Endothelial cell of umbilical vein (primary cell): ENCODE measurements around the gene FAM3C. TPM values are rescaled to one million over a fixed set of nuclear protein-coding genes. Genes with fewer than 3 reads are reported as not detected.

Source experiments
- BruUV-seq: library from RNA; stranded (reverse); fragments of 400-500 nt; replicated peaks from 2 replicates; lab custom pipeline; 2021; lab: Mats Ljungman, UMichigan
- CTCF ChIA-PET: fragments of 300-600, 350-600 bp; sonication (Branson Sonifier 250); formaldehyde crosslinking; loops from one replicate; lab custom pipeline; 2021; ENCODE audit warnings: antibody characterized with exemption, inconsistent platforms; lab: Charles Lee
- POLR2A ChIA-PET: fragments of 300-600, 350-600 bp; sonication (Branson Sonifier 250); formaldehyde crosslinking; loops from one replicate; lab custom pipeline; 2021; ENCODE audit warnings: antibody characterized with exemption, inconsistent platforms; lab: Charles Lee
- DNase-seq: peaks from one replicate; pipeline ENCODE4 v3.0.0-alpha.2; 2011; ENCODE audit warnings: low read depth, low spot score
- FAIRE-seq: peaks from 2 replicates; lab custom pipeline; 2011; peaks lifted over from hg19 to GRCh38; lab: Jason Lieb, UNC
- H2AFZ ChIP-seq: 2 replicates; pipeline ENCODE4 v1.6.0; 2012; ENCODE audit warnings: low read depth, low read length, control low read depth, inconsistent platforms
- H3K27ac ChIP-seq: 2 replicates; pipeline ENCODE4 v1.5.1; 2011; ENCODE audit warnings: low read depth, mild to moderate bottlenecking, control low read depth, low read length, moderate library complexity; ENCODE audit not compliant: insufficient read depth
- H3K27me3 ChIP-seq, 2 experiments: 2 replicates each; pipeline versions ENCODE4 v1.6.0 to v1.6.1; 2011; ENCODE audit warnings: low read length in 2 of 2, mixed read lengths in 1 of 2; ENCODE audit not compliant: control insufficient read depth in 2 of 2, insufficient read depth in 2 of 2
- H3K36me3 ChIP-seq, 2 experiments: 2 replicates in 1 of 2; 3 replicates in 1 of 2; pipeline ENCODE4 v1.5.1; 2011; ENCODE audit warnings: low read length in 2 of 2, mild to moderate bottlenecking in 1 of 2, moderate library complexity in 1 of 2; ENCODE audit not compliant: control insufficient read depth in 2 of 2, insufficient read depth in 2 of 2; ENCODE audit errors: extremely low read depth in 1 of 2
- H3K4me1 ChIP-seq: 3 replicates; pipeline ENCODE4 v1.5.1; 2011; ENCODE audit warnings: mild to moderate bottlenecking, low read length; ENCODE audit not compliant: control insufficient read depth, insufficient read depth; ENCODE audit errors: extremely low read depth
- H3K4me2 ChIP-seq: 2 replicates; pipeline ENCODE4 v1.6.1; 2011; ENCODE audit warnings: low read length, control low read depth, mixed read lengths; ENCODE audit not compliant: insufficient read depth
- H3K4me3 ChIP-seq, 3 experiments: fragments of 200-600 bp in 1 of 3; sonication (generic), shearing (Covaris generic) in 1 of 3; replicated peaks in 1 of 3; 2 replicates each; pipeline ENCODE4 v1.5.1; 2011 to 2016; ENCODE audit warnings: control low read depth in 3 of 3, low read length in 3 of 3, mild to moderate bottlenecking in 2 of 3, inconsistent platforms in 1 of 3, low read depth in 1 of 3, moderate library complexity in 1 of 3; ENCODE audit not compliant: insufficient read depth in 1 of 3
- H3K79me2 ChIP-seq: 2 replicates; pipeline ENCODE4 v1.6.0; 2012; ENCODE audit warnings: low read length, inconsistent platforms; ENCODE audit not compliant: control insufficient read depth, insufficient read depth
- H3K9ac ChIP-seq: replicated peaks from 2 replicates; pipeline ENCODE3; 2011; ENCODE audit warnings: low read length, control low read depth; ENCODE audit not compliant: insufficient read depth; ENCODE audit errors: extremely low read depth
- H3K9me1 ChIP-seq: replicated peaks from 3 replicates; pipeline ENCODE4 v1.6.0; 2011; ENCODE audit warnings: mild to moderate bottlenecking, low read length; ENCODE audit not compliant: control insufficient read depth, insufficient read depth; ENCODE audit errors: extremely low read depth
- H3K9me3 ChIP-seq: replicated peaks from 2 replicates; pipeline ENCODE4 v1.5.1; 2012; ENCODE audit warnings: low read length, inconsistent platforms; ENCODE audit not compliant: control insufficient read depth, insufficient read depth
- H4K20me1 ChIP-seq: replicated peaks from 2 replicates; pipeline ENCODE3; 2011; ENCODE audit warnings: mild to moderate bottlenecking, low read length; ENCODE audit not compliant: control insufficient read depth, insufficient read depth; ENCODE audit errors: extremely low read depth
- EZH2 ChIP-seq: IDR thresholded peaks from 2 replicates; pipeline ENCODE4 v1.6.1; 2012; ENCODE audit warnings: borderline replicate concordance, low read depth, mild to moderate bottlenecking, moderate library complexity, low read length, inconsistent platforms; ENCODE audit not compliant: severe bottlenecking
- FOS ChIP-seq: IDR thresholded peaks from 2 replicates; pipeline ENCODE4 v1.6.1; 2011; ENCODE audit warnings: mild to moderate bottlenecking, low read length, moderate library complexity, borderline replicate concordance; ENCODE audit not compliant: insufficient read depth
- GATA2 ChIP-seq: IDR thresholded peaks from 2 replicates; pipeline ENCODE4 v1.7.0; 2011; ENCODE audit warnings: low read depth, mild to moderate bottlenecking, moderate library complexity, mixed read lengths, low read length; ENCODE audit not compliant: insufficient read length, insufficient read depth
- JUN ChIP-seq: IDR thresholded peaks from 2 replicates; pipeline ENCODE4 v1.6.1; 2011; ENCODE audit warnings: borderline replicate concordance, low read depth; ENCODE audit not compliant: insufficient read length, insufficient read depth
- MYC ChIP-seq: IDR thresholded peaks from one replicate; pipeline ENCODE4 v1.6.1; 2011; ENCODE audit warnings: mild to moderate bottlenecking, low read depth, low read length
- POLR2A ChIP-seq: IDR thresholded peaks from 2 replicates; pipeline ENCODE4 v1.6.1; 2012; ENCODE audit warnings: low read depth, mild to moderate bottlenecking, control low read depth, low read length
- POLR2AphosphoS5 ChIP-seq: IDR thresholded peaks from 2 replicates; pipeline ENCODE4 v1.6.1; 2012; ENCODE audit warnings: low read depth, mild to moderate bottlenecking, control low read depth, low read length, moderate library complexity; ENCODE audit not compliant: insufficient read depth
- dilution Hi-C: fragments of 300-500 bp; cut with MboI; formaldehyde crosslinking; loops from one replicate; pipeline ENCODE4 v1.15.0; 2019; ENCODE audit warnings: low sequenced_read_pairs; ENCODE audit not compliant: extremely low pct_ligation_motif_present
- intact Hi-C: fragments of 100-400 bp; cut with micrococcal nuclease; formaldehyde crosslinking; loops from one replicate; pipeline ENCODE4 v1.10.0; 2022
- polyA plus RNA-seq, 4 experiments: library from polyadenylated mRNA; depleted of rRNA in 3 of 4; stranded (reverse) in 3 of 4; unstranded in 1 of 4; fragments of >200 nt; gene quantifications; 2 replicates each; pipeline versions ENCODE4 v1.2.1 to v1.2.3, GENCODE V29; 2011 to 2012; ENCODE audit warnings: missing spikeins in 1 of 4
- total RNA-seq: library from RNA; stranded (reverse); gene quantifications from 2 replicates; pipeline ENCODE4 v1.2.3, GENCODE V29; 2021
- TF ChIP-seq, protein P1 (sequence below), 2 donors: IDR thresholded peaks; 1 replicate in 1 of 2; 2 replicates in 1 of 2; pipeline ENCODE4 v1.5.1; 2011; ENCODE audit warnings: low read length in 2 of 2, mild to moderate bottlenecking in 2 of 2, moderate library complexity in 2 of 2, control low read depth in 1 of 2, inconsistent platforms in 1 of 2, low read depth in 1 of 2; ENCODE audit not compliant: insufficient read depth in 1 of 2; ENCODE audit errors: extremely low read depth in 1 of 2
- TF ChIP-seq, protein P2 (sequence below): IDR thresholded peaks from 2 replicates; pipeline ENCODE4 v1.6.1; 2011; ENCODE audit not compliant: insufficient read depth, insufficient read length

Gene FAM3C
- total and polyA plus RNA-seq, 2 donors (not counting 3 experiments of a cell fraction or from before 2014, with no cell fraction given): 20.2 to 50.0 TPM

DNA sequence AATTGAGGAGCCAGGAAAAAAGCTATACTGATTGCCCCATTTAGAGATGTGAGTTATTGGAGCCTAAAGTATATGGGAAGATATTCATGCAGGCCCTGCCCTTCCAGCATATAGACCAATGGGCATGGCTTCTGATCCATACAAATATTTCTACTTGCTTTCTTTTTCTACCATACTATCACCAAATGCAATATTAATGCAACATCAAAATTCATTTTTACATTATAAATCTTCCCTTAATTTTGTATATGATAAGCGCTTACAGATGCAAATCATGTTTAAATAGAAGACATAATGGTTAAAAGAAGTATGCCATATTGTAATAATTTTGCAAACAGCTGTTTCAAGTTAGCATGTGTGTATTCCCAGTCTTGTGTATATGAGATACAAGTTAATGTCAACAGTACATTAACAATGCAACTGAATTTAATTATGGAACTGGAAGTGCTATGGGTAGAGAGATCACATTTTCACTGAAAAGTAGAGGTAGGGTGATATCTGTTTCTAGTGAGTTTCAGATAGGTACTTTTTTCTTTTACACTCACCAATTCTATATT, 91.9 kb downstream of the FAM3C start:
- H3K9me1 ChIP-seq: no peaks in the 10 kb centered on the region
- H3K27me3 ChIP-seq: peaks cover 3 to 6% of the 10 kb centered on the region in 2 experiments
- dilution Hi-C loops (no loop called here), intact Hi-C loops (no loop called here)
- POLR2A ChIA-PET: no interaction called here
- no peak overlapping the region for H3K9ac ChIP-seq
- no peak overlapping the region for H3K4me2 ChIP-seq
- H3K36me3 ChIP-seq: no peaks in the 10 kb centered on the region
- H3K27ac ChIP-seq: no peak overlapping the region
- no TSS peak for BruUV-seq
- H3K9me3 ChIP-seq: no peaks in the 10 kb centered on the region
- DNase-seq (no peak), FAIRE-seq (no peak)
- H3K4me1 ChIP-seq: no peaks in the 10 kb centered on the region
- CTCF ChIA-PET: interaction anchor here (0.8 kb wide), 1 partner anchor 31 kb away, joined by 3 read pairs; no protein-coding TSS in a partner anchor
- no peaks in the 10 kb centered on the region for H3K79me2 ChIP-seq
- no peak for TF ChIP-seq EZH2
- no peak for TF ChIP-seq FOS
- TF ChIP-seq MYC: no peak
- no peak for TF ChIP-seq GATA2
- TF ChIP-seq, protein P1, sequence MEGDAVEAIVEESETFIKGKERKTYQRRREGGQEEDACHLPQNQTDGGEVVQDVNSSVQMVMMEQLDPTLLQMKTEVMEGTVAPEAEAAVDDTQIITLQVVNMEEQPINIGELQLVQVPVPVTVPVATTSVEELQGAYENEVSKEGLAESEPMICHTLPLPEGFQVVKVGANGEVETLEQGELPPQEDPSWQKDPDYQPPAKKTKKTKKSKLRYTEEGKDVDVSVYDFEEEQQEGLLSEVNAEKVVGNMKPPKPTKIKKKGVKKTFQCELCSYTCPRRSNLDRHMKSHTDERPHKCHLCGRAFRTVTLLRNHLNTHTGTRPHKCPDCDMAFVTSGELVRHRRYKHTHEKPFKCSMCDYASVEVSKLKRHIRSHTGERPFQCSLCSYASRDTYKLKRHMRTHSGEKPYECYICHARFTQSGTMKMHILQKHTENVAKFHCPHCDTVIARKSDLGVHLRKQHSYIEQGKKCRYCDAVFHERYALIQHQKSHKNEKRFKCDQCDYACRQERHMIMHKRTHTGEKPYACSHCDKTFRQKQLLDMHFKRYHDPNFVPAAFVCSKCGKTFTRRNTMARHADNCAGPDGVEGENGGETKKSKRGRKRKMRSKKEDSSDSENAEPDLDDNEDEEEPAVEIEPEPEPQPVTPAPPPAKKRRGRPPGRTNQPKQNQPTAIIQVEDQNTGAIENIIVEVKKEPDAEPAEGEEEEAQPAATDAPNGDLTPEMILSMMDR (IDR thresholded peaks at IDR 0.05; ENCODE audit: extremely low read depth in 1 of 2, insufficient read depth in 1 of 2, low read depth in 1 of 2, low read length in 2 of 2): no peak
- no peak for TF ChIP-seq POLR2AphosphoS5
- no peak for TF ChIP-seq POLR2A
- no peak for TF ChIP-seq JUN
- TF ChIP-seq, protein P2, sequence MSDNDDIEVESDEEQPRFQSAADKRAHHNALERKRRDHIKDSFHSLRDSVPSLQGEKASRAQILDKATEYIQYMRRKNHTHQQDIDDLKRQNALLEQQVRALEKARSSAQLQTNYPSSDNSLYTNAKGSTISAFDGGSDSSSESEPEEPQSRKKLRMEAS: no peak
- H2AFZ ChIP-seq: no peak overlapping the region
- no peaks in the 10 kb centered on the region for H4K20me1 ChIP-seq
- H3K4me3 ChIP-seq: no peak overlapping the region
